GM18508 (cell line): ENCODE data around the gene TAC3.
"Not testable (repeated sequence)": the region's sequence is repeated elsewhere in the genome, so short reads cannot be mapped to it uniquely, and the experiment has no call there.

Experiments used
- ATAC-seq: cut with Tn5 transposase; IDR thresholded peaks from one replicate; pipeline ENCODE4 v1.9.1; 2021; ENCODE audit warnings: moderate number of reproducible peaks; ENCODE audit not compliant: insufficient read depth, unreplicated experiment

The TAC3 gene

GRCh38 chr12:56988207-56988739 is 28.1 kb downstream of the TAC3 start:
- ATAC-seq = no peak

- no peak for ATAC-seq
Observed at GRCh38 chr12:56987551-56988053, 28.7 kb downstream of the TAC3 start.

GRCh38 chr12:56987011-56987410 is 29.3 kb downstream of the TAC3 start:
- no peak for ATAC-seq

- not testable (repeated sequence) for ATAC-seq
Observed at GRCh38 chr12:56985714-56986113, 30.6 kb downstream of the TAC3 start.

GRCh38 chr12:56983386-56983785 is 32.9 kb downstream of the TAC3 start:
- no peak for ATAC-seq

- not testable (repeated sequence) for ATAC-seq
Observed at GRCh38 chr12:56982578-56983236, 33.6 kb downstream of the TAC3 start.

GRCh38 chr12:56980941-56981530 is 35.3 kb downstream of the TAC3 start:
- no peak for ATAC-seq

- ATAC-seq = no peak
Observed at GRCh38 chr12:56980268-56980667, 36.1 kb downstream of the TAC3 start.

- ATAC-seq = no peak
Observed at GRCh38 chr12:56979628-56980027, 36.7 kb downstream of the TAC3 start.

GRCh38 chr12:56978397-56979138 is 37.8 kb downstream of the TAC3 start:
- ATAC-seq = no peak

GRCh38 chr12:56977361-56977760 is 39.0 kb downstream of the TAC3 start:
- not testable (repeated sequence) for ATAC-seq

- not testable (repeated sequence) for ATAC-seq
Observed at GRCh38 chr12:56974224-56974623, 42.1 kb downstream of the TAC3 start.

- not testable (repeated sequence) for ATAC-seq
Observed at GRCh38 chr12:56968910-56969309, 47.4 kb downstream of the TAC3 start.

- not testable (repeated sequence) for ATAC-seq
Observed at GRCh38 chr12:56965997-56966642, 50.2 kb downstream of the TAC3 start.

- not testable (repeated sequence) for ATAC-seq
Observed at GRCh38 chr12:56965124-56965523, 51.2 kb downstream of the TAC3 start.

- ATAC-seq = not testable (repeated sequence)
Observed at GRCh38 chr12:56963557-56963956, 52.8 kb downstream of the TAC3 start.

- not testable (repeated sequence) for ATAC-seq
Observed at GRCh38 chr12:56962247-56962646, 54.1 kb downstream of the TAC3 start.
